HepG2 (cell line): ENCODE data around the gene MTHFD1. TPM values are rescaled to one million over a fixed set of nuclear protein-coding genes. Genes with fewer than 3 reads are reported as not detected.

ENCODE experiments used
- polyA plus RNA-seq, 8 experiments: library from polyadenylated mRNA; depleted of rRNA in 3 of 8; stranded (reverse) in 7 of 8; unstranded in 1 of 8; fragments of >200 nt; fragmentation: Illumina TruSeq in 4 of 8; extraction: Trizol in 4 of 8; gene quantifications; 2 replicates each; pipeline versions ENCODE4 v1.2.1 to v1.2.3, GENCODE V29; 2011 to 2016; ENCODE audit warnings: low read depth in 4 of 8, missing spikeins in 1 of 8, mixed read lengths in 1 of 8; ENCODE audit not compliant: insufficient read depth in 1 of 8
- small RNA-seq, 3 experiments: library from RNA; depleted of rRNA; stranded (forward); fragments of <200 nt; gene quantifications; one replicate each; pipeline ENCODE3, GENCODE V24; 2012; ENCODE audit warnings: low read depth in 2 of 3, low replicate concordance in 1 of 3; ENCODE audit not compliant: insufficient read length in 3 of 3, insufficient read depth in 2 of 3
- total RNA-seq, 5 experiments: library from RNA; depleted of rRNA; stranded (reverse); fragments of >200 nt; fragmentation: Illumina TruSeq; extraction: Trizol; gene quantifications; 2 replicates each; pipeline ENCODE4 v1.2.3, GENCODE V29; 2016; ENCODE audit warnings: low read depth in 1 of 5

Gene MTHFD1
- total and polyA plus RNA-seq, 2 of the 13 experiments (the other 11 are each of a cell fraction or from before 2014, with no cell fraction given): 31.0 to 106 TPM

Small RNA genes within 50 kb of the gene (small RNA-seq; reads per million reads assigned to genes)
- gene AL161756.2: 0 reads per million in 3 experiments

Other genes starting within 250 kb of the MTHFD1 start
- gene ESR2, start 94.0 kb upstream of the MTHFD1 start, total RNA-seq (2016; rRNA removed; fragmentation: Illumina TruSeq; extraction: Trizol): 0.04 TPM in 1 of 2 replicates, not detected in the other
- gene ESR2, start 94.0 kb upstream of the MTHFD1 start, polyA plus RNA-seq (2011; rRNA removed): 0.01 TPM in 1 of 2 replicates, not detected in the other
- gene AKAP5, start 77.1 kb downstream of the MTHFD1 start, total RNA-seq (2016; rRNA removed; fragmentation: Illumina TruSeq; extraction: Trizol): 1.5 and 2.1 TPM in 2 replicates
- 0.13 and 0.18 TPM in 2 replicates for gene AKAP5, start 77.1 kb downstream of the MTHFD1 start, polyA plus RNA-seq (2011; rRNA removed)
- 3.0 and 3.5 TPM in 2 replicates for gene ZBTB25, start 115.5 kb downstream of the MTHFD1 start, total RNA-seq (2016; rRNA removed; fragmentation: Illumina TruSeq; extraction: Trizol)
- gene ZBTB25, start 115.5 kb downstream of the MTHFD1 start, polyA plus RNA-seq (2011; rRNA removed): 7.6 TPM in 2 replicates
- 22.6 and 27.7 TPM in 2 replicates for gene ZBTB1, start 116.4 kb downstream of the MTHFD1 start, total RNA-seq (2016; rRNA removed; fragmentation: Illumina TruSeq; extraction: Trizol)
- gene ZBTB1, start 116.4 kb downstream of the MTHFD1 start, polyA plus RNA-seq (2011; rRNA removed): 17.4 and 18.8 TPM in 2 replicates
- gene HSPA2, start 152.4 kb downstream of the MTHFD1 start, total RNA-seq (2016; rRNA removed; fragmentation: Illumina TruSeq; extraction: Trizol): 0.27 and 0.28 TPM in 2 replicates
- gene HSPA2, start 152.4 kb downstream of the MTHFD1 start, polyA plus RNA-seq (2011; rRNA removed): 0.15 and 0.16 TPM in 2 replicates
- 0.11 TPM in 1 of 2 replicates, not detected in the other for gene PPP1R36, start 161.6 kb downstream of the MTHFD1 start, total RNA-seq (2016; rRNA removed; fragmentation: Illumina TruSeq; extraction: Trizol)
- 0.14 and 0.17 TPM in 2 replicates for gene PPP1R36, start 161.6 kb downstream of the MTHFD1 start, polyA plus RNA-seq (2011; rRNA removed)